Mucosa of gallbladder (tissue), 1 donor: ENCODE data around the gene RHBDF2. TPM values are rescaled to one million over a fixed set of nuclear protein-coding genes. Genes with fewer than 3 reads are reported as not detected.
A peak's percentile ranks its signal among the peaks of the same experiment; 100 is the strongest.
"Not testable (repeated sequence)": the region's sequence is repeated elsewhere in the genome, so short reads cannot be mapped to it uniquely, and the experiment has no call there.

Source experiments
- DNase-seq: peaks from one replicate; pipeline ENCODE4 v3.0.0-alpha.2; 2020; ENCODE audit warnings: low spot score
- total RNA-seq: library from RNA; stranded (reverse); gene quantifications from one replicate; pipeline ENCODE4 v1.2.1, GENCODE V29; 2021
- donor health status: DM: no; HTN: no; CAD: no.

Gene RHBDF2
- total RNA-seq, 1 donor from 2014 or later: 48.8 TPM

DNA sequence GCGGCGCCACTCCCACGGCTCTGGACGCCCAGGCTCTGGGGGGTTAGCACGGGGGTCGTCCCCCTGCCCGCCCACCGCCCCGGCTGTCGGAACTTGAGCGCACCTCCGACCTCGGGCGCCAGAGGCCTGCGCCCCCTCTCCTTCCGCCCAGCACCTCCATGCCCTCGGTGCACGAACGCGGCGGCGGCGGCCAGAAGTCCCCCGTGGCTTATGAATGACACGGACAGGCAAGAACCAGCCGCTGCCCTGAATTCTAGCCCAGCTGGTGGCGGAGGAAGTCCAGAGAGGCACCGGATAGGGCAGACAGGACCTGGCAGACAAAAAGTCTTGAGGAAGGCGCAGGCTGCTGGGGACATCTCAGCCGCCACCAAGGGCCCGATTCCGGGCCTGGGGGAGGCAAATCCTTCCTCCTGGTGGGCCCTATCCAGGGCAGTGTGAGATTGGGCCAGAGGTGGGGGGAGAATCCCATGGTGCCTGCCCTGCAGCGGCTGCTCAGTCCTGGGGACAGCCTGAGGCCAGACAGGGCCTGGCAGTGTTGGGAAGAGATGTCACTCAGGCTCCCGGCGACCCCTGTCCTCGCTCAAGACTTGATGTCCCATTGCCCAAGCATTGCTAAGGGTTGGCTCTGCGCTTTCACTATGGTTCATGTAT is 37.2 kb upstream of the RHBDF2 start:
- DNase-seq: no peak

DNA sequence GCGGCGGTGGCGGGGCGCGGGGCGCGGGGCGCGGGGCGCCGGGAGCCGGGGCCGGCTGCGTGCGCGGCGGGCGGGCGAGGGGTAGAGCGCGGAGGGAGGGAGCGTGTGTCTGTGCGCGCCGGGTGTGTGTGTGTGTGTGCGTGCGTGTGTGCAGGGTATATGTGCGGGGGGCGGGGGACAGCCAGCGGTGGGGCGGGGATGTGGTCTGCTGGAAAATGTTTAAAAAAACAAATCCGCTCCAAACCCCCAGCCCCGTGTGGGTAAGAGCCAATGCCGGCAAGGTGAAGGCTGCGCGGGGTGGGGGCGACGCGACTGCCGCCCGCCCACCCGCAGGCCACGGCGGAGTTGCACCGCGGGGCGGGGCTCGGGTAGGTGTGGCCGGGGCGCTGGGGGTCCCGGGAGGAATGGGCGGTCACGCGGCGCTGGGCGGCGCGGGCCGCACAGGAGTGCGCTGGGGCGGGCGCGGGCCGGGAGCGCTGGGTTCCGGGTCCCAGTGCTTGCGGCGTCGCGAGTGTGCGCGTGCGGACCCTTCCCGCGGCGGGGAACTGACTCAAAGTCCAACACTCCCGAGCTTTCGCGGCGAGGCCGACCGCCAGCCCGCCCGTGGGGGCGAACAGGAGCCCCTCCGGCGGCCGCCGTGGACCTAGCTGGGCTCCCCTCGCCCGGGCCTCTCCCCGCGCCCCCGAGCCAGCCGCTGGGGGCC is 36.5 kb upstream of the RHBDF2 start, which contains the start of gene CYGB:
TSS of gene CYGB (minus strand) at position 132 of the 703 bp plus-strand sequence. CDS start 167 bp downstream, outside the sequence.
- DNase-seq: no peak

DNA sequence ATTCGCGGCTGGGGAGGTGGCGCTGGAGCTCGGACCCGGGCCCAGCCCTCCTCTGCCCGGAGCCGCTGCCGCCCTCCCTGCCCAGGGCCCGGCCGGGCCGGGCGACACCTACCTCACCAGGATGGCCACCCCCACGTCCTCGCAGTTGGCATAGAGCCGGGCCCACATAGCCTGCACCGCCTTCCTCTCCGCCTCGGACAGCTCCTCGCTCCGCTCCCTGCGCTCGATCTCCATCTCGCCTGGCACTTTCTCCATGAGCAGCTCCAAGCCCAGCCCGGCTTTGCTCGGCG is 36.0 kb upstream of the RHBDF2 start:
- no peak for DNase-seq

DNA sequence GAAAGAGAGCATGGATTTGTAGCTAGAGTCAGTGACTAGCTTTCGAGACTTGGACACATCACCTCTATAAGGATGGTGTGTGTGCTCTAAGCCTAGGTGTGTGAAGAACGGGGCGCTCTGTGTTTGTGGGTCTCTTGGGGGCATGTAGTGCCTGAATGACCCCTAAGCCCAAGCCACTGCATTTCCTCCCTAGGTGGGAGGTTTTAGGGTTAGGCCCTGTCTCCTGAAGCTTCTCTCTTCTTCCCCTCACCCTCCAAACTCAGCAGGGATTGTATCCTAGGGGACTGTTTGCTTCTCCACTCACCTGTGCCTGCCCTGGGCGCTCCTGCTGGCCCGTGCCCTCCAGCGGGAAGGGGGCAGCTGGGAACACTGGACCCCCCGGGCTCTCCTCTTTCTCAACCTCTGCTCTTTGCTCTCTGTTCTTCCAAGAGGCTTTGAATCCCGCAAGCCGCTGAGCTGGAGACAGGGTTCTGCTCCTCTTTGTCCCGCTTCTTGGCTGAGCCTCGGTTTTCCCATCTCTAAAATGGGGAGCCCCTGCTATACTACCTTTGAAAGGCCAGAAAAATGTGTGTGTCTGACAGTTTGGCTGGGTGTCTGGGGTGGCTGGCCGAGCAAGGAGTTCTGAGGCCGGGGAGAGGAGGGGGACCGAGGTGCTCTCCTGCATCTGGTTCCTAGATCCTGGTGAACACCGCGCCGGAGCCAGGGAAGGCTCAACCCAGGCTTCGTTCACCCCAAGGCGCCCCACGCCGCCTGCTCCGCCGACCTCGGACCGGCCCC is 35.5 kb upstream of the RHBDF2 start:
- no peak for DNase-seq

DNA sequence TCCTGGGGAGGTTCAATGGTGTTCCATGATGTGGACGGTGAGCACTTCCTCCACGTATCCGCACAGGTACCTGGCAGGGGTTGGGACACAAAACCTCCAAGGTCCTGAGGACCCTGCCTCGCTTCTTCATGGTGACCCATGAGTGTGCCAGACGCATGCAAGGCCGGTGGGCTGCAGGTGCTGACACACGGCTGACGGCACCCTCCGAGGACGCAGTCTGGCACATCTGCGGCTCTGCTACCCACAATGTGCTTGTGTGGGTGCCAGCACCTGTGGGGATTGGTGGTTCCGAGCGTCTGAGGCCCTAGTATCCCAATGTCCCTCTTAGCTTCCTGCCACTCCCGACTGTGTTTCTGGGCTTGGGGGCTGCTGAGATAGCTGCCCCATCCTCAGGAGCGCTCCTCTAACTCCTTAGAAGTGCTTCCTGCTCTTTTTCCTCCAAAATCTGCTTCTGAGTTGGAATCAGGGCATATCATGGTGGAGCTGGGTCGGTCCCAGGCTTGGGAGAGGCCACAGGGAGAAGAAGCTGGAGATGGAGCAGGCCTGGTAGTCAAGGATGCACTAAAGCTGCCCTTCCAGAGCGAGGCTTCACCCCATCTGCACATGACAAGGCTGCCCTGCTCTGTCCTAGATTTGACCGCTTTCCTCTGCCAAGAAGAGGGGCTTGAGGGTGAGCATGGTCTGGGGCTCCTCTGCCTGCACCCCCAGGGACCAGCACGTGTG is 34.7 kb upstream of the RHBDF2 start:
- no peak for DNase-seq

DNA sequence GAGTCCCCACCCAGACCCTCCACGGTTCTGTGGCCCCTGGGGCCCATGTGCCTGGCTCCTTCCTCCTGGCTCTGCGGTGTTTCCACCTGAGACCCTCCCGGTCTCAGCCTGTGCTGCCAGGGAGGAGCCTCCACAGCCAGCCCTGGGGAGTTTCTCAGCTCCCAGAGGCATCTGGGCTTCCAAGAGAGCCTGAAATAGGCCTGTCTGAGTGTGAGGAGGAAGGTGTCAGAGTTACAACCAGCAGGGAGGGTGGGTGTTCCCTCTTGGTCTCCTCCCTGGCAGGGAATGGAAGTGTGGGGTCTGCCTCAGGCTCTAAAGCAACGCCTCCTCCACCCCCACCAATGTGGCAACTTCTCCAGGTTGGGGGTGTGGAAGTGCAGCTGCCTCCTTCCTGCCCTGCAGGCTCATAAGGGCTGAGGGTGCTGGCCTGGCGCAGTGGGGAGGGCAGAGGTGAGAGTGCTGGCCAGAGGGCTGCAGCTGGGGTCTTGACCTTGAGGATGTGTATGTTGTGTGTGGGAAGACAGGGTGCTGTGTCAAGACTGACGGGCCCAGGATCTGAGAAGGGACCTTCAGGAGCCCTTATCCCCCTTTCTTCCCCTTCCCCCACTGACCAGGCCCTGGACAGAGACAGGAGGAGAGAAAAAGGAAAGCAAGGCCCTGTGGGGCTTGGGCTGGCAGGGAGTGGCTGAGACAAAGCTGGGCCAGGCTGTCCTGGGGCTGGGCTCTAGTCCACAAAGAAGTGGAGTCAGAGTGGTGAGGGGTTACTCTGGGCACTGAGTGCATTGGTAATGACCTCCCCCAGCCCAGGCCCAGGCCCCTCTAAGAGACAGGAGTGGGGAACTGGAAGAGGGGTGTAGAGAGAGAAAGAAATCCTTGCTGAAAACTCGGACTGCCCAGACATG is 33.9 kb upstream of the RHBDF2 start:
- no peak for DNase-seq

DNA sequence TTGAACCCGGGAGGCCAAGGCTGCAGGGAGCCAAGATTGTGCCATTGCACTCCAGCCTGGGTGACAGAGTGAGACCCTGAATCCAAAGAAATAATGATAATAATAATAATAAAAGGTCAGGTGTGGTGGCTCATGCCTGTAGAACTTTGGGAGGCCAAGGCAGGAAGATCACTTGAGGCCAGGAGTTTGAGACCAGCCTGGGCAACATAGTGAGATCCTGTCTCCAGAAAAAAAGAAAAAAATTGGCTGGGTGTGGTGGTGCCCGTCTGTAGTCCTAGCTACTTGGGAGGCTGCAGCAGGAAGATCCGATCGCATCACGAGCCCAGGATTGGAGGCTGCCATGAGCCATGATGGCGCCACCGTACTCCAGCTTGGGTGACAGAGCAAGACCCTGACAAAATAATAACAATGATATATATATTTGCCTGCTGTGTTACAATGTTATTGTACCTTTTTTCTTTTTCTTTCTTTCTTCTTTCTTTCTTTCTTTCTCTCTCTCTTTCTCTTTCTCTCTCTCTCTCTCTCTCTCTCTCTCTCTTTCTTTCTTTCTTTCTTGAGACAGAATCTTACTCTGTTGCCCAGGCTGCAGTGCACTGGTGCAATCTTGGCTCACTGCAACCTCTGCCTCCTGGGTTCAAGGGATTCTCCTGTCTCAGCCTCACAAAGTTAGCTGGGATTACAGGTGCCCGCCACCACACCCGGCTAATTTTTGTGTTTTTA is 32.6 kb upstream of the RHBDF2 start:
- DNase-seq: not testable (repeated sequence)

DNA sequence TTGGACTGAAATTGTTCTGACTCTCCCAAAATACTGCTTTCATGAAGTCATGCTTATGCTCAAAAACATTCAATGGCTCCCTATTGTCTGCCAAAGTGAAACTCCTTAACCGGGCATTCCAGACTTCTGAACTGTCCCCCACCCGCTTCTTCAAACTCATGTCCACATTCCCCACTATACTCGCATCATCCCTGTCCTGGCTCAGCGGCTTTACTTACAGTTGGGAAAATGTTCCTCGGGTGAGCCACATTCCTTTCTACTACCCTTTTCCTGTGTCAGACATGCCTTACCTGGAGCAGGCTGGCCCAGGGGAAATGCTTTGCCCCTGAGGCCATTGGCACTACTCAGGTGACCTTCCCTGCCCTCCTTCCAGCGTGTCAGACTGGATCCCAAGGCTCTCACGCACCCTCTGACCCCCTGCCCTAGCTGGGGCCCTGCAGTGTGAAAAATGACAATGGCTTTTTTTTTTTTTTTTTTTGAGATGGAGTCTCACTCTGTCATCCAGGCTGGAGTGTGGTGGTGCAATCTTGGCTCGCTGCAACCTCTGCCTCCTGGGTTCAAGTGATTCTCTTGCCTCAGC is 30.9 kb upstream of the RHBDF2 start:
- no peak for DNase-seq

DNA sequence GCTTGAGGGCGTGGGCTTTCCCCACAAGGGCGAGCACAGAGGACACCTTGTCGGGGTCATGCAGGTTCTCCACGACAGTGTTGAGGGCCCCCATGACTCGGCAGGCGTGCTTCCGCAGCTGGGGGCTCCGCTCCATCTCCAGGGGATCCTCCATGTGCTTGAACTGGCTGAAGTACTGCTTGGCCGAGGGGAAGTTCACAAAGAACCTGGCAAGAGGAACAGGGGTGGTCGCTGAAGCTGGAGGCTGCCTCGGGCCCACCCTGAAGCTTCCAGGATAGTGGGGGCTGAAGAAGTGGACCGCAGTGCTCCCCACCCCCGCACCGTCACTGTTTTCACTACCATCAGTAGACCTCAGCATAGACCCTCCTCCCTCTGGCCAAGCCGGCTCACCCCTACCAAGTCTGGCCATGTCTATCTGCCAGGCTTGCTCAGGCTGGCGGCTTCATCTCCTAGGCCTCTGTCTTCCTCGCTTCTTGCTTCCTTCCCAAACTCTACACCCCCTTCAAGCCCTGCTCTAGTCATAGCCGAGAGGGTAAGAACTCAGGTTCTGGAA is 30.3 kb upstream of the RHBDF2 start:
- no peak for DNase-seq

DNA sequence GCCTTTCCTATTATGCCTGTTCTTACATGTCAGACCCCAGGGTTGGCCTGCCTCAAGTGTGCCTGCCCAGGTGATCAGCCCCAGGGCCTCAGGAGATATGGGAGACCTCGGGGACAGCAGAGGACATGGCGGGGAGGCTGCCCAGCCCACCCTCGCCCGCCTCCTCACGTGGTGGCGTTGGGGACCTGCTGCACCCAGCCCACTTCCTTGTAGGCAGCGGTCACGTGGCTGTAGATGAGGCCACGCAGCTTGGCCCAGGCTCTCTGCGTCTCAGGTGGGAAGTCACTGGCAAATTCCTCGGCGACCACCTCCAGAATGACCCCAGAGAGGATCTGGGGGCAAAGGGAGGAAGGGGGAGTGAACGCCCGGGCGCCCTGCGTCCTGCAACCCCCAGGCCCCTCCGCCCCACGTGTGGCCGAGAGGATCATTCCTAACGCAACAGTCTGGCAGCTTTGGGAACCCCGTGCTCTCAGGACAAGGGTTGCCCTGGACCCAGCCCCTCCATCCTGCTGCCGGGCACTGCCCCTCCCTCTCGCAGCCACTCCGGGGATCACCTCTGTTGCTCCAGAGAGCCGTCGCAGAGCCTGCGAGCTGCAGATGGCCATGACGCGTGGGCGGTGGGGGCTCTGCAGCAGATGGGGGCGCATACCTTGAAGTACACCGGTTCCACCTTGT is 29.7 kb upstream of the RHBDF2 start:
- DNase-seq: no peak

DNA sequence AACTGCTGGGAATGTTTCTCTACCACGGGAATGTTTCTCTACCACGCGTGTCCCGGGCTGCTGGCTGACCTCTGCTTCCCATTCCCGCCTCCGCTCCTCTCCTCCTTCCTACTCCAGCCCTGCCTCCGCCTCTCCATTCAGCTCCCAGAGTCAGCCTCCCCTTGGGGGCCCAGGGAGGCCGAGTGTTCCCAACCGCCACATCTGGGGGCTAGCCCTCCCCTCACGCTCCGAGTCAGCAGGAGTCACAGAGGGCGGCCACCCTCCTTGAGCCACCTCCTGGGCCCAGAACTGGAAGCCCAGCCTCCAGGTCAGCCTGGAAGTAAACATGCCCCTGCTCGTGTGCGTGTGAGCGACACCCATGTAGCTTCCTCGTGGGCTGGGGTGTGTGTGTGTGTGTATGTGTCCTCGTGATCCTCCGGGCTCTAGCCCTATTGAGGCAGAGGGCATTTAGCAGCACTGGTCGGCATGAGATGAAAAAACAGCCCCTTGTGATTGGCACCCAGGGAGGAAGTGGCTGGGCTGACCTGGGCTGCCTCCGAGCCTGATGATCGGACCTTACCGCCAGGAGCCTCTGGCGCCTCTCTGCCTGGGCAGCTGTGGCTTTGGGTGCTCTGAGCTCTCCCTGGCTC is 29.0 kb upstream of the RHBDF2 start:
- no peak for DNase-seq

DNA sequence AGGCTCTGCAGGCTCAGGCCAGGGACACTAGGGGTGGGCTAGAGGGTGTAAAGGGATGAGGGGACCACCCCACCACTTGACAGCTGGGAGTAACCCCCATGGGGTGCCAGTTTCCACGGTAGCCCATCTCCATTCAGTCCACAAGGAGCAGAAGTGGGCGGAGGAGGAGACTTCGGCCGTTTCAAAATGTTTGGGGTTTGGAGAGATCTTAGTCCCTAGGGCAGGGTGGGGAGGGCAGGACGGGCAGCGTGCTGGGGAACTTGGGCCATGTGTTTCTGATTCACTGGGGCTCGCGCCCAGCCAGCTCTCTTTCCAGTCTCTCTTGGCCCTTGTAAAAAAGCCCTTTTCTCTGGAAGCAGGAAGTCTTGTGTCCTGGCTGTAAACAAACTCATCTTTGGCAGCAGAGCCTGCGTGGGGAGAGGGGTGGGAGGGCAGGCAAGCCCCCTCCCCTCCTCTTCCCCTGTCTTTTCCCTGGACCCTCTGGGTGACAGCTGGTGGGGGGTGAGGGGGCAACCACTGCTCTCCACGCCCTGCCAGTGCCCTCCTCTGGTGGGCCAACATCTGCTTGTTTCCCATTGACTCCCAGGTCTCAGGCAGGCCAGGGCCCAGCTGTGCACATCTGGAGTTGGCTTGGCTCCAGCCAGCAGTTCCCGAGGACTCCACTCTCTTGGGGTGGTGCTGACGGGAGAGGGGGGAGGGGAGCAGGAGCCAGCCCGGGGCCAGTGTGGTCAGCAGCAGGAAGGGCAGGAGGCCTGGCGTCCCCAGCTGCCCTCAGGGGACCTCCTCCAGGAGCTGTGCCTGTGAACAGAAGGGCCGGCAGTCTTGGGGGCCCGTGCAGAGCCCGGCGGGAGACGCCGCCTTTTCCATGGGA is 28.2 kb upstream of the RHBDF2 start:
- peak; percentile 79 for DNase-seq

DNA sequence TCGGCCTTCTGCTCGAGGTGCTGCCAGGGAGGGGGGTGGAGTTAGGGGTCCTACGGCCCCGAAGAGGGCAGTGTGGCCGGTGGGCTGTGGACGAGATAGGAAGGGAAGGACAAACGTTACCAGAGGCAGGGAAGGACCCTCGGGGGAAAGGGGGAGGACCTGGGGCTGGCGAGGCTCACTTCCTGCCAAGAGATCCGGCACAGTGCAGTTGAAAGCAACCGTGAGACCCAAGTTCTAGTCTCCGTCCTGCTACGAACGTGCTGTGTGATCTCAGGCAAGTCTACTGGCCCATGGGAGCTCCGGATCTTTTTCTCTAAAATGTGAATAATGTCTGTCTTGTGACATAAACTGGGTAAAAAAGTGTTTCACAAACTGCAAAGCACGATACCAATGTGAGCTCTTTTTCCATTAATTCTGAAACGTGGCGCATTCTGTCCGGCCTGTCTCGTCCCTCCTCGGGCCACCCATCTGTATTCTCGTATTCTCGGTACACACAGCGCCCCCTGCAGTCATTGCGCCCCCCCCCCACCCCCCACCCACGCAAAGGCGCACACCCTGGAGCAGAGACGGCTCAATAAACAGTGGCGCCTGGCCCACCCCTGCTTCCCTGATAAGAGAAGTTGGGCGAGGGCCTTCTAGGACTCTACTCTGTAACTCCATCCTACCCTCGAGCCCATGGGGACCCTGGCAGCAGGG is 27.5 kb upstream of the RHBDF2 start:
- no peak for DNase-seq

DNA sequence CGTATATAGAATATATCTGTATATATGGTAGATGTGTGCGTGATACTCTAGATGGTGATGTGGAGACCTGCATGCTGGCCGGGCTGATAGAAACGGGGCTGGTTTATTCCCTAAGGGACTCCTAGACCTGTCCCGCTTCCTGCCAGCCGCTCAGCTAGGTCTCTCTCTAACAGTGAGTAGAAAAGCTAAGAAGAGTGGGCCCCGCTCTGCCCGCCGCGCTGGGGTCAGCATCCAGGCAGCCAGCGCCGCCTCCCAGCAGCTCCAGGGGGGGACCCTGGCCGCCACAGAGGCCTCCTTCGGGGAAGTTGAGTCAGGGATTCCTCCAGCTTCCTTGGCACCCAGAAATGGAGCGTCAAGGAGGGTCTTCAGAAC is 26.9 kb upstream of the RHBDF2 start:
- DNase-seq: no peak

DNA sequence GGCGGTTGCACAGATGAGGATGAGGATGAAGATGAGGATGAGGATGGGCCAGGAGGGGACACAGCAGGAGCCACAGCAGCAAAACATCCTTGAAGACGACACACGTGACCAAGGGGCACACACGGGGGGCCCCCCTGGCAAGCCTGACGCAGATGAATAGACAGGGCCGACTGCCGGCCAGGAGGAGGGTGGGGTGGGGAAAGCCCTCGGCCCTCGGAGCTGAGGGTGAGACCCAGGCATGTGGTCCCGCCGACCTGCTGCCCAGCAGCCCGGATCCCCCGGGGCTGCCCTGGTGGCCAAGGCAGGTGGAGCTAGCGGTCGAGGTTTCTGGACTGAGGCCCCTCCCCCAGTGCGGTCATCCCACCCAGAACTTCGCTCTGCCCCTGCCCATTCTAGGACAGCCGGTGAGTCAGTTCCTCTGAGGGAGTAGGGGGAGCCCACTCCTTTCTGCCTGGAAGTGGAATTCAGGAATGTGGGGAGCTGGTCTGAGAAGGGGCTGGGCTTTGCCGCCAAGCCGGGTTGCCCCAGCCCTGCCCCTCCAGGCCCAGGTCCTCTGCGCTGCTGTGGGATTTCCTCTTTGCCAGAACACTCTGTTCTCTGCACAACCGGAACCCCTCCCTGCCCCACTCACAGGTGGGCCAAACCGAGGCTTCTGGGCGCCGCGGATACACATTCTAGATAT is 26.3 kb upstream of the RHBDF2 start:
- peak; percentile 39 for DNase-seq

DNA sequence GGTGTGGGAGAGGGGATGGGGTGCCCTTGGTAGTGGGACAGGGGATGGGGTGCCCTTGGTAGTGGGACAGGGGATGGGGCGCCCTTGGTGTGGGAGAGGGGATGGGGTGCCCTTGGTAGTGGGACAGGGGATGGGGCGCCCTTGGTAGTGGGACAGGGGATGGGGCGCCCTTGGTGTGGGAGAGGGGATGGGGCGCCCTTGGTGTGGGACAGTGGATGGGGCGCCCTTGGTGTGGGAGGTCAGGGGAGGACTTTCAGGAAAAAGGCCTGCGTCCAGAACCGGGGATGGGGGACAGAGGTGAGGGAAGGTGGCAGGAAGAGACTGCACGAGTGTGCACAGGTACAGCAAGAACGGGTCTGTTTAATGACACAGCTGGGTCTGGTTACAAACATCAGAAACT is 25.8 kb upstream of the RHBDF2 start:
- not testable (repeated sequence) for DNase-seq

DNA sequence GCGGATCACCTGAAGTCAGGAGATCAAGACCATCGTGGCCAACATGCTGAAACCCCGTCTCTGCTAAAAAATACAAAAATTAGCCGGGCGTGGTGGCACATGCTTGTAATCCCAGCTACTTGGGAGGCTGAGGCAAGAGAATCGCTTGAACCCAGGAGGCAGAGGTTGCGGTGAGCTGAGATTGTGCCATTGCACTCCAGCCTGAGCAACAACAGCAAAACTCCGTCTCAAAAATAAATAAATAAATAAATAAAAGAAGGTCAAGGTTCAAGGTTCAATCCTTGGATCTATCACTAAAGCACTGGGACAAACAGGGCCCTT is 24.2 kb upstream of the RHBDF2 start:
- not testable (repeated sequence) for DNase-seq
